GM19043 (cell line): ENCODE measurements around the gene SH2D2A.

Experiments
- ATAC-seq: cut with Tn5 transposase; IDR thresholded peaks from one replicate; pipeline ENCODE4 v1.9.1; 2021; ENCODE audit warnings: low read depth; ENCODE audit not compliant: unreplicated experiment

SH2D2A gene

DNA sequence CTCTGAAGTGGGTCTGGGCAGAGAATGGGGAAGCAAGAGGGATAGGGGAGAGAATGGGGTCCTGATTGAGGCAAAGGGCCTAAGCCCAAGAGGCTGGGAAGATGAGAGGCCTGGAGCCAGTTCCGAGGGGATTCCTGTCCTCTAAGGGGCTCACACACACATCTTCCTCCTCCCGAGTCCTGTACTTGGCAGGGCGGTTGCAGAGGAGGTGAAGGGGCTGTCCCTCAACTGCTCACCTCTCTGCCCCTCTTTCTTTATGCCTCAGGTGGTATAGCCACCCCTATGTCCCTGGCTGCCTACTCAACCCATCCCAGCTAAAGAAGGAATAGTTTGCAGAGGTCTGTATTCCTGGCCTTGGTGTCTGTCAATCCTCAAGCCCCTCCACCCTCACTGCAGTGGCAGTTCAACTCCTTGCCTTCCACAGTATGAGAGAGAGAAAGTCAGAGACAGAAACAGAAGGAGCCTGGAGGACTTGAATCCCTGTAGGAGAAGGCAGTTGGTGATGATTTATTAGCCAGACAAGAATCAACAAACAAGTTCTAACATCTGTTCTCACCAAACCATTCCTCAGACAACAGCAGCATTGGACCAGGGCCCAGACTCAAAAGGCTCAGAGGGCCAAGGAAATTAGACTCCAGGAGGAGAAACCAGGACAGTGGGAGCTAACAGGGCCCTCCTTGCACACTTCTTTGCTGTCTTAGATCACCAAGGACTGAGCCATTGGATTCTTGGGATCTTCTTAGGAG is 10.7 kb downstream of the SH2D2A start:
- no peak for ATAC-seq

DNA sequence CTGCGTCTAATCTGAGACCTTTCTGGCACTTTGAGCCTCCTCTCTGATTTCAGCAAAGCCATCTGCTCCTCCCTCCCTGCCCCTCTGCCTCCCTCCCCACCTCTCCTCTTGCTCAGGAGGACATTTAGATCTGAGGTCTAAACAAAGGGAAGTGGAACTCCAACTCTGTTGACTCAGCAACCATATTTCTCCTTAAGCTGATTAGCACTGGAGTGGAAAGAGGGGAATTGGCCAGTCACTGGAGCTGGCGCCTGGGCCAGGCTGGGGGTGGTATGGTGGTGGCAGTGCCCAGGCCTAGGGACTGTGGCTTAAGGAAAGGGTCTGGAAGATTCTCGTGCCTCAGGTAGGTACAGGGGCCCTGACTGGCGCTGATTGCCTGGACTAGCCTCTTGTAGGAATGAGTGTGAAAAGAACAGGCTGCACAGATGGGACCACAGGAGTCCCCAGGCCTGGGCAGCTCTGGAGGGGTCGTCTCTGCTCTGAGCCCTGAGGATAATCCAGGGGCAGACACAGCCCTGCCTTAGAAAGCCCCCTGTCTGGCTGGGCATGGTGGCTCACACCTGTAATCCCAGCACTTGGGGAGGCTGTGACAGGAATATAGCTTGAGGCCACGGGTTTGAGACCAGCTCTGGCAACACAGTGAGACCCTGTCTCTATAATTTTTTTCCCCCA is 11.9 kb downstream of the SH2D2A start:
- ATAC-seq: no peak

DNA sequence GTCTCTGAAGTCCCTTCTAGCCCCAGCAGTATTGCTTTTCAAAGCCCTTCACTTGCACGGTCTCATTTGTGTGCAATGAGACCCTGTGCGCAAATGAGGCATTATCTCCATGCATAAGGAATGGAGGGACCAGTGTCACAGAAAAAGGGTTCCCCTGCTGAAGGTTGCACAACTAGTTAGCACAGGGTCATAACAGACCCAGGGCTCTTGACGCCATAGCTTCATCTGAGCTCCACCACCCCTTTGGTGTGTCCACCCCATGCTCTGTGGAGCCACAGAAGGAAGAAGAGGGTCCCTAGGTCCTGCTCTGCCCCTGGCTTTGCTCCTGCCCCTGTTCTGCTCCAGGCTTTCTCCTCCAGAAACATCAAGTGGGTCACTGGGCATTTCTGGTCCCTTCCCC is 12.6 kb downstream of the SH2D2A start:
- no peak for ATAC-seq

DNA sequence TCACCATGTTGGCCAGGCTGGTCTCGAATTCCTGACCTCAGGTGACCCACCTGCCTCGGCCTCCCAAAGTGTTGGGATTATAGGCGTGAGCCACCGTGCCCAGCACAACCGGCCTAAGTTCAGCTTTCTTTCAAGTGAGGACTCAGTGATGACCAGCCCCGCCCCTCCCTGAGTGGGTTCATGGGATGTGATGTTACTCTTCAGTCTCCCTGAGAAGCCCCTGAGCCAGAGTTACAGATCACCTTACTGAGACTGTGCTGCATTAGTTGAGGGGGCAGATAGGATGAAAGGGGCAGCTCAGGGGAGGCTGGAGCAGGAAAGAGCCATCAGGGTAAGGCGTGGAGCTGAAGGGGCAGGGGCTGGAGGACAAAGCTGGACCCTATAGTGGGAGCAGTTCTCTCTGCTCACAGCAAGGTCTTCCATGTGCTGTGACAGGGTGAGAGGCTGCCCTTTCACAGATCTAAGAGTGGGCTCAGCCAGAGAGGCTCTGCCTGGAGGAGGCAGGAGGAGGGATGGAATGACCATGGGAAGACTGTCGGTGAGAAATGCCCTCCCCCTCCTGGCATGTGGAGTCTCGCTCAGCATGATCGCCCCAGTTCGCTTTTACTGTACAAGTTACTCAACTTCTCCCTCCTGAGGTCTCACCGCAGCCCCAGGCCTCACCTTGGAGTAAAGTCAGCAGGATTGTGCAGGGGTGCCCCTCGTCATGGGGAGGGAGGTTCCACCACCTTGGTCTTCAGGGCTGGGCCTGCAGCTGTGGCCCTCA is 13.4 kb downstream of the SH2D2A start:
- ATAC-seq: no peak

DNA sequence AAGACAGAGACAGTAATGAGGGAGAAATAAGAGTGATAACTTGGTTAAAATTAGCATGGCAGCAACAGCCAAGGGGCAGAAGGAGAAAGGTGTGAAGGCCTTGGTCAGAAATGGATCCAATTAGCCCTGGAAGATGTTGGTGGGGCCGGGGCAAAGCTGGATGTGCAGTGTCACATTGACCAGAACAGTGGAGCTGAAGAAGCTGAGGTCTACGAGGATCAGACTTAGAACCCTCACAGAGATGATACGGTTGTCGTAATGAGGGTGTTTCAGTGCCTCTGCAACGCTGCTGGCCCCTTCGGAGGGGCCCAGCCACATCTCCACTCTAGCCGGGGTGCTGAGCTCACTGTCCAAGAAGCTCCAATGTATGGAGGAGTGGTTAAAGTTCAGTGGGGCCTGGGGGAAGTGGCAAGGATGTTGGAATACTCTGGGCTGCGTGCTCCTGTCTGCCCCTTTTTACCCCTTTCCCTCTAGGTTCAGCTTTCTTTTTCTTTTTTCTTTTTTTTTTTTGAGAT is 14.2 kb downstream of the SH2D2A start:
- ATAC-seq: no peak

DNA sequence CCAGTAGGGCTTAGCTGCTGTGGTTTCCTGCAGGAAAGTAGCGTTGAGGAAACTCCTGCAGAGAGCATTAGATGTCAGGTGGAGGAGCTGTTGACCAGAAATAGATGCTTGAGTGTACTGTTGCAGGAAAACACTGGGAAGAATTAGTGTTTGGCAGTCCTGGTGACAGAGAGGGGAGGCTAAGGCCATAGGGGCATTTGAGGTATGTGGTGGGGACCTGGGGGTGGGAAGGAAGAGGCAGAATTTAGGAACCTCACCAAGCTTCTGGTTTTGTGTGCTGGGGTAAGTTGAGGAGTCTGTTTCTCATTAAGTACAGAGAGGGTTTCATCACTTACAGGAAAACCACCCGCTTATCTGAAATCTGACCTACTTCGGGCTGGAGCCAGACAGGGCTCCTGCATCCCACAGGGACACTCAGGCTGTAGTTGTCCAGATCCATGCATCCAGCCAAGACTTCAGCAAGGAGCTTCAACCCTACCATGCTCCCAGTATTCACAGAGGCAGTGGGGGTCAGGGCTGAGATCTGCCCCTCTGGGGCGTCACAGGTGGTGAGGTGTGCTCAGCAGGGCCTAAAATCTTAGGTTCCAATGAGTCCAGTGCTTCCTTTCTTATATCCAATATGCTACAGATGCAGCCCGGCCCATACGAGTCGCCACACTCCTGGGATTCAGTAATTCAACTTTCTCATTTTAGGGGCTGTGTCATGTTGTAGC is 15.1 kb downstream of the SH2D2A start:
- no peak for ATAC-seq

DNA sequence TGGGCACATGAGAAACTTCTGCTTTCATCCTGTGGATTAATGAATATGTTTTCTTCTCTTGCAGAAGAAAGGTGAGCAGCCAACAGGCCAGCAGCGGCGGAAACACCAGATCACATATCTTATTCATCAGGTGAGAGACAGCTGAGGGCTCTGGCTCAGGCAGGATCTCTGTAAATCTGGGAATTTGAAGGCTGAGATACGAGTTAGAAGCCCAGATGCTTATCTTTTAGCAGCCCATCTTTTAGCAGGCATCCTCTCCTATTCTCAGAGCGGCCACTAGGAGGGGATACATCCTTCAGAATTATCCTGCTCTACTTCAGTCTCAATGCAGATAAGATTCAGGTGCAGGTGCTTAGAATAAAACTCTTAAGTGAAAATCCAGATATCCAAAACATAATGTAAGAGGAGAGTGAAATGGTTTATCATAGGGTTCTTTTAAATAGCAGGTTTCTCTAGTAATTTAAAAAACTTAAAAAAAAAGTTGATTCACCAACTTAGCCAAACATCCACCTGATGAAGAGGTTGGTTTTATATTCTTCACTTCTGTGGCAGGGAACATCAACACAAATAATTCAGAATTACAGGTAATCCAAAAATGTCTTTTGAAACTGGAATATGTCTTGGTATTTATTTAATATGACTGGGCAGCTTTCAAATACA is 19.3 kb downstream of the SH2D2A start:
- peak; percentile 57 for ATAC-seq

DNA sequence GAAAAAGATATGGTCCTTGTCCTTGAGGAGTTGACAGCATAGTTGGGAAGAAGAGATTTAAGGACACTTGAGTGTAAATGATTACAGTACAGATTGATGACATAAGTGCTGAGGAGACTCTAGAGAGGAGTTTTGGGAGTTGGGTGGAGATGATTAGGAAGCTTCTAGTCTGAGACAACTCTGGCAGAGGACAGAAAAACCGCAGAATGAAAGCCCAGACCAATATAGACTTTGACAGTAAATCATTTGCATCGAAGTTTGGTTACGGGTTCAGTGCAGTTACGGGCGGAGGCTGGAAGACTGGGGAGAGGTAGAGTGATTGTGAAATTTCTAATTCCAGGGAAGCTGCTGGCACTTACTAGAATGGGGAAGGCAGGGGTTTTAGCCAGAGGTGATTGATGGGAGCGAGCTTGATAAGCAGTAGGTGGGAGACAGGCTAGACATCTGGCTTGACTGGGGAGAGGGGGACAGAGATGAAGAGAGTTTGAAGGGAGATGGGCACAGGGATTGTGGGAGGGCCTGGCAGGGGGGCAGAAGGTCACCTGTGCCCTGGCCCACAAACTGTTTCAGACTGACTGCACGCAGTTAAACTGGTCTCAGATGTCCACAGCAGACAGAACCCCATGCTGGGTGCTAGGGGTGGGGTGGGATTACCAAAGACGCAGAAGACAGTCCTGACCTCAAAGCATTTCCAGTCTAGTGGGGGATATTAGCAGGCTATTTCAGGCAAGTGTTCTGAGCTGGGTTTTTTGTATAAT is 20.1 kb downstream of the SH2D2A start:
- no peak for ATAC-seq

DNA sequence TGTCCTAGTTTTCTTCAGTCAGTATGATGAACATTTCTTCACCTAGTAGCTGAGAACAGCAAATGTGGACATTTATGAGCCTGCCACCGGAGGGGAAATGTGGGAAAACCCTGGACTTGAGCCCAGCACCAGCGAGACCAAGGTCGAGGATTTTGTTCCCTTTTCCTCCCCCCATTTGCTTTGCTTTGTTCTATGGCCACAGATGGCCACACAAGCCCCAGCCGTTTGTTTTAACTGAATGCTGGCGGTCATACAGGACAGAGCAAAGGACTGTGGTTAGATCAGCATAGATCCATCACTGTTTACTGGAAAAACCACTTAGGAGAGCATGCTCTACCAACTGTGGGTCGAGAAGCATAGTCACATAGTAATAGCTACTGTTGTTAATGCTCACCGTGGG is 20.9 kb downstream of the SH2D2A start:
- ATAC-seq: no peak

DNA sequence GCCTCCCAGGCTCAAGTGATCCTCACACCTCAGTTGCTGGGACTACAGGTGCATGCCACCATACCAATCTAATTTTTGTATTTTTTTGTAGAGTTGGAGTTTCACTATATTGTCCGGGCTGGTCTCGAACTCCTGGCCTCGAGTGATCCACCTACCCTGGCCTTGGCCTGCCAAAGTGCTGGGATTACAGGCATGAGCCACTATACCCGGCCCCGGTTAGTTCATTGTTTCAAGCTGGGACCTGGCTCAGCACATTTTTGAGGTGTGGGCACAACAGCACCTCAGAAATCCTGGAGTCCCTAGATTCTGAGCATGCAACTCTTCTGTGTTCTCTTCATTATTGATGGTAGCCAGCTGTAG is 21.3 kb downstream of the SH2D2A start:
- no peak for ATAC-seq

DNA sequence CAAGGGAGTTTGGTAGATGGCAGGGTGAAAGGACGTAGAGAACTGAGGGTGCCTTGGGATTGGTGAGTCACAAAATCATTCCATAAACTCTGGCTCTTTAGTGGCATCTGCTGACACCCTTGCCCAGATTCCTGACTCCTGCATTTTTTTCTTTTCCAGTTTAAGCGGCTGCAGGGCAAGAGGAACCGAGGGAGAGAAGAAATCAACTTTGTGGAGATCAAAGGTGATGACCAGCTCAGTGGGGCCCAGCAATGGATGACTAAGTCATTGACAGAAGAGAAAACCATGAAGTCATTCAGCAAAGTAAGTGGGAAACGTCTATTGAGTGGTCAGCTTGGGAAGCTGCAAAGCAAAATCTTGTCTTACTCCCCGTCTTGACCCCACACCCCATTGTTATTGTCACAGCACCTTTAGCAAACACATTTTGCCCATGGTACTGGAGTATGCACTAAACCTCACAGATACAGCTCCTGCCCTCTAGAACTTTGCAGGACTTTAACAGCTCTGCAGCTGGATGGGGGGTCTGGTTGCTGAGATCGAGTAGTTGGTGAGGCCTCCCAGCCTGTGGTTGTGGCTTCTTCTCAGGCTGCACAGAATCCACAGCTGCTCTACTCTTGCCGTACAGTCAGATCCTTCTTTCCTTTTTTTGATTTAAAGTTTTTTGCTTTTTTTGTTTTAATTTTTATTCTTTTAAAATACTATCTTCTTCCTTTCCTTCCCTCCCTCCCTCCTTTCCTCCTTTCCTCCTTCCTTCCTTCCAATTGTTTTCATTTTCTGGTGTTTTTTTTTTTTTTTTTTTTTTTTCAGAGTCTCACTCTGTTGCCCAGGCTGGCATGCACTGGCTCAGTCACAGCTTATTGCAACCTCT is 21.9 kb downstream of the SH2D2A start:
- ATAC-seq: no peak

DNA sequence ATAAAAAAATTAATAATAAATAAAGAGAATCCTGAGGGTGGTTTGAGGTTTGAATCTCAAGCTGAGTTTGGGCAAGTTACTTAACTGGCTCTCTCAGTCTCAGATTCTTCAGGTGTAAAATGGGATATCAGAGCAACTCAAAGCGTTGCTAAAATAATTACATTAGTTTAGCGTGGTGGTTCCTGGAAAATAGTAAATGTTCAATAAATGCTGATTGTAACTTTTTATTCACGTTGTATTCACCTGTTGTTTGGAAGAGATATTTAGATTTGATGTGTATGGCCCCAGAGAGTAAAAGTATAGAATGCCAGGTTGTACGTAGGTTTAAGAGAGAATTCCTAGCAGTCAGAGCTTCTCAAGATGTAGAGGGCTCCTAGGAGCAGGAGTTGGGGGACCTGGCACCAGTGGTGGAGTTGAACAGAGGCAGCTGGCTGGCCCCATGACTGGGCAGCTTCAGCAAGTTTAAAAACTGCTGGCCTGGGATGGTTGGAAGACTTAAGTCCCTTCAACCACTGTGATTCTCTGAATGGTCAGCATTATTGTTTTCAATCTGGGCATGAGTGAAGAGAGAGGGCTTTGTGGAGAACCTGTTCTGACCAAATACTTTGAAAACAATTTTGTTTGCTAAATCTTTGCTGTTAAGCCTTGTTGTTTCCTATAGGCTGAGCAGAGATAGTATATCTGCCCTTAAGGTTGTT is 26.9 kb downstream of the SH2D2A start:
- no peak for ATAC-seq

DNA sequence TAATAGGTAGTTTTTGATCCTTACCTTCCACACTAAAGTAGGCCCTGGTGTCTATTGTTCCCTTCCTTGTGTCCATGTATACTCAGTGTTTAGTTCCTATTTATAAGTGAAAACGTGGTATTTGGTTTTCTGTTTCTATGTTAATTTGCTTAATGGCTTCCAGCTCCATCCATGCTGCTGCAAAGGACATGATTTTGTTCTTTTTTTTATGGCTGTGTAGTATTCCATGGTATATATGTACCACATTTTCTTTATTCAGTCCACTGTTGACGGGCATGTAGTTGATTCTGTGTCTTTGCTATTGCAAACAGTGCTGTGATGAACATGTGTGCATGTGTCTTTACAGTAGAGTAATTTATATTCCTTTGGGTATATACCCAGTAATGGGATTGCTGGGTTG is 28.5 kb downstream of the SH2D2A start:
- ATAC-seq: no peak

DNA sequence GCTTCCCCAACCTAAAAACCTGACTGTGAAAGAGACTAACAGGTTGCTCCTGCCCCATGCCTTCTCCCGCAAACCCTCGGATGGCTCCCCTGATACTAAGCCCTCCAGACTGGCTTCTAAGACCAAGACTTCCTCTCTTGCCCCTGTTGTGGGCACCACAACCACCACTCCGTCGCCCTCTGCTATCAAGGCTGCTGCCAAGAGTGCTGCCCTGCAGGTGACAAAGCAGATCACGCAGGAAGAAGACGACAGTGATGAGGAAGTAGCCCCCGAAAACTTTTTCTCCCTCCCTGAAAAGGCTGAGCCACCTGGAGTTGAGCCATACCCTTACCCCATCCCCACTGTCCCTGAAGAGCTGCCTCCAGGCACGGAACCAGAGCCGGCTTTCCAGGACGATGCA is 30.0 kb downstream of the SH2D2A start:
- ATAC-seq: no peak

DNA sequence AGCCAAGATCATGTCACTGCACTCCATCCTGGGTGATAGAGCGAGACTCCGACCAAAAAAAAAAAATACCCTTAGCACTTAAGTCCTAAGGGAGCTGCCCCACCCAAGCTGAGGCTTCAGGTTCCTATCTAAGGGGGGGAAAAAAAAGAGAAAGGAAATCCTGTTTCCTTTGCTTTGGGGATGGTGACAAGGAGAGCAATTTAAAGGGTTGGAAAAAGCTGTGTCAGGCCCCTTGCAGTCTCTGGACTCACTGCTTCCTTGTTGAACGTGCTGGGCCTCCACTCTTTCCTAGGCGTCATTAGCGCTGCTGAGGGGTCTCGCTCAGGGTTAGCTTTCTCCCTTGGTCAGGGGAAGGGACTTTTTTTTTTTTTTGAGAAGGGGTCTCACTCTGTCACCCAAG is 31.2 kb downstream of the SH2D2A start:
- no peak for ATAC-seq

DNA sequence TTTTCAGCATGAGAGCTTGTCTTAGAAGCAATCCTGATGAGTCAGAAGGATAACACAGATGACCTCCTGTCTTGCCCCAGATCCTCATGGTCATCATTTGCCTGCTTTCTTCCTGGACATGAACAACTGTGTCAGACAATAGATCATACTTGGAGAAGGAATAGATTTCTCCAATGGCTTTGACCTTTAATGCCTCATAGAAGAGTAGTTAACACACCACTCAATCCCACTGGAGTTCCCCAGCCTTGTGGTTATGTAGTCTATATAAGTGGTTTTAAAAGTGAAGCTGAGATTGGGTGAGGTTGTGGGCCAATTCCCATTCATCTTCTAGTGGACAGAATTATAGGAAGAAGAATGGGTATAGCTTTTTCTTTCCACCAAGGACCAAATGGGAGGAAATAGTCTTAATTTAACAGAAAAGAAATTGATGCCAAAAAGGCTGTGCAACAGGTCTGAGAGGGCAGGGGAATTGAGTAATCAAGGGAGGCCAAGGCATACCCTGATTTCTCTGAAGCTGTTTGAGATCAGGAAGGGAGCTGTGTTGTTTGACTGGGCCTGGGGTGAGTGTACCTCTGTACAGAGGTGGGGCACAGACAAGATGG is 35.0 kb downstream of the SH2D2A start:
- ATAC-seq: no peak

DNA sequence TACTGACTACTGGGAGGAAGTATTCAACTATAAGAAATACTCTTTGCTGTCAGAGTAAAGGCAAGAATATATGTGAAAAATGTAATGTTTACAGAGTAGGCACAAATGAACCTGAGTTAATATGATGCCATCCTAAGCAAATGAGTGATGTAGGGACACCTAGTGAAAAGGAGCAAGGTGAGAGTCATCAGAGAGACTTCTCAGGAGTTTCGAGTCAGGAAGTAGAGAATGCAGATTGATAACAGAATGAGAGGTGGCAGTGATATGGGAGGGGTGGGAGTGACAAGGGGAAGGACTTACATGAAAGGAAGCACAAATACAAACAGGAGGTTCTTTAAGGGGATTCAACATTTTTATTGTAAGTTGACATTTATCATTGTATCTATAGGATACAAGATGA is 39.1 kb downstream of the SH2D2A start:
- ATAC-seq: no peak

DNA sequence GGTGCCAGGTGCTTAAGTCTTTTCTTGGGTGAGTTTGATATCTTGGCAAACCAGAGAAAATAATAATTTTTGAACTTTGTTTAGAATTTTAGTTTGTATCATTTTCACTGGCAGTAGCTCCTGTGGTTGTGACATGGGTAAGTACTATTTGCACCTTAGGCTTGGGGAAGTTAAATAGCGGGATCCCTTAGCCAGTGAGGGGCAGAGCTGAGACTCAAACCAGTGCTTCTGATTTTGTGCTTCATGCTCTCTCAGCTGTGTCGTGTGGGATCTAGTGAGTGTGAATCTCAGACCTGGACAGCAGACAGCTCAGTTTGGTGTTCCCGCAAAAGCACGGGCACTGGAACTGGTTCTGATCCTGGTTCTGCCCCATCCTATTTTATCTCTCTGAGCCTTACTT is 39.7 kb downstream of the SH2D2A start:
- no peak for ATAC-seq
